H1 (cell line): Measurements from ENCODE around the gene RNPEPL1. TPM values are rescaled to one million over a fixed set of nuclear protein-coding genes. Genes with fewer than 3 reads are reported as not detected.

Experiments used
- ASH2L ChIP-seq: fragments of 200-600, 300-600 bp; sonication (generic); IDR thresholded peaks from one replicate; pipeline ENCODE4 v1.7.1; 2017; ENCODE audit warnings: low read length
- BCL11A ChIP-seq, 2 experiments: IDR thresholded peaks; one replicate each; pipeline ENCODE4 v1.6.1; 2011; ENCODE audit warnings: low read depth in 2 of 2, low read length in 2 of 2, mild to moderate bottlenecking in 2 of 2
- CHD2 ChIP-seq: IDR thresholded peaks from 2 replicates; pipeline ENCODE4 v1.6.1; 2012; ENCODE audit warnings: low read length, improper control_type of control experiment
- SP2 ChIP-seq: IDR thresholded peaks from 2 replicates; pipeline ENCODE4 v1.6.1; 2012; ENCODE audit warnings: mild to moderate bottlenecking, low read length, inconsistent platforms
- polyA plus RNA-seq, 7 experiments: library from polyadenylated mRNA; depleted of rRNA in 3 of 7; stranded (reverse) in 5 of 7; unstranded in 2 of 7; fragments of >200 nt in 5 of 7; fragments of 200-250 nt in 2 of 7; gene quantifications; 1 replicate in 5 of 7; 2 replicates in 1 of 7; 4 replicates in 1 of 7; pipeline versions ENCODE4 v1.2.1 to v1.2.3, GENCODE V29; 2011 to 2013; ENCODE audit warnings: missing spikeins in 2 of 7, mixed read lengths in 2 of 7
- total RNA-seq: library from RNA; stranded (reverse); fragmentation: NEBNext Ultra II Directional; extraction: Animal tissue kit (Norgen Biotek cat#: 25700); gene quantifications from 2 replicates; pipeline ENCODE4 v1.2.1, GENCODE V29; 2021

RNPEPL1 gene
- total and polyA plus RNA-seq, 2 of the 8 experiments (the other 6 are each of a cell fraction or from before 2014, with no cell fraction given) = 9.0 to 11.3 TPM

- TF ChIP-seq BCL11A (IDR thresholded peaks at IDR 0.05; ENCODE audit: low read depth in 2 of 2, low read length in 2 of 2) (no peak), CHD2 (no peak), ASH2L (no peak), SP2 (no peak)
- TF ChIP-seq, all 59 proteins: peak for 0
These were observed 8.3 kb downstream of the RNPEPL1 start (continued) for GRCh38 chr2:240576436-240577205.
